GM12878 (cell line): ENCODE results near the gene WDFY1. TPM values are rescaled to one million over a fixed set of nuclear protein-coding genes. Genes with fewer than 3 reads are reported as not detected.

Source experiments
- ATAC-seq: fragments of 200-7000 bp; cut with Tn5 transposase; 3 replicates; pipeline ENCODE4 v1.9.1; 2020; ENCODE audit warnings: mild to moderate bottlenecking, moderate library complexity
- BruUV-seq: library from RNA; stranded (reverse); fragments of 400-500 nt; replicated peaks from 2 replicates; lab custom pipeline; 2021; lab: Mats Ljungman, UMichigan
- CTCF ChIA-PET: fragments of 300-600 bp; sonication (Branson Sonifier 250); formaldehyde crosslinking; extraction: SDS; loops from one replicate; lab custom pipeline; 2021; ENCODE audit warnings: inconsistent platforms; lab: Yijun Ruan, JAX
- POLR2A ChIA-PET: fragments of 350-600 bp; formaldehyde crosslinking; extraction: SDS; loops from one replicate; lab custom pipeline; 2021; ENCODE audit warnings: inconsistent platforms; lab: Charles Lee
- RAD21 ChIA-PET: fragments of 300-600 bp; sonication (Branson Sonifier 250); formaldehyde crosslinking; loops from one replicate; lab custom pipeline; 2023; ENCODE audit warnings: antibody characterized with exemption; ENCODE audit not compliant: unreplicated experiment; lab: Charles Lee
- SMC1A ChIA-PET: fragments of 300-600 bp; sonication (Branson Sonifier 250); formaldehyde crosslinking; loops from one replicate; lab custom pipeline; 2023; ENCODE audit not compliant: unreplicated experiment, uncharacterized antibody; lab: Charles Lee
- DNase-seq: peaks from one replicate; pipeline ENCODE4 v3.0.0-alpha.2; 2011; ENCODE audit warnings: low read depth, low spot score
- FAIRE-seq: peaks from 3 replicates; lab custom pipeline; 2011; peaks lifted over from hg19 to GRCh38; lab: Jason Lieb, UNC
- H2AFZ ChIP-seq: 2 replicates; pipeline ENCODE4 v1.6.0; 2011; ENCODE audit warnings: low read depth, low read length, control low read depth; ENCODE audit not compliant: control insufficient read depth
- H3K27ac ChIP-seq: 2 replicates; pipeline ENCODE4 v1.5.1; 2011; ENCODE audit warnings: control low read depth; ENCODE audit not compliant: control insufficient read depth, insufficient read depth
- H3K27me3 ChIP-seq, 2 experiments: replicated peaks in 1 of 2; 2 replicates each; pipeline versions ENCODE4 v1.6.0 to v1.6.1; 2011; ENCODE audit warnings: low read length in 1 of 2; ENCODE audit not compliant: control insufficient read depth in 2 of 2, insufficient read depth in 2 of 2
- H3K36me3 ChIP-seq, 2 experiments: 2 replicates each; pipeline ENCODE4 v1.5.1; 2011; ENCODE audit warnings: low read length in 1 of 2; ENCODE audit not compliant: control insufficient read depth in 2 of 2, insufficient read depth in 2 of 2
- H3K4me1 ChIP-seq: 2 replicates; pipeline ENCODE4 v1.6.1; 2011; ENCODE audit warnings: mild to moderate bottlenecking, low read length, moderate library complexity, mixed read lengths; ENCODE audit not compliant: control insufficient read depth, insufficient read depth
- H3K4me2 ChIP-seq: 2 replicates; pipeline ENCODE4 v1.6.0; 2011; ENCODE audit warnings: control low read depth; ENCODE audit not compliant: control insufficient read depth, insufficient read depth
- H3K4me3 ChIP-seq: fragments of 200-600 bp; sonication (generic); 2 replicates; pipeline ENCODE4 v1.5.1; 2016
- H3K79me2 ChIP-seq: 2 replicates; pipeline ENCODE4 v1.6.0; 2011; ENCODE audit warnings: low read length; ENCODE audit not compliant: control insufficient read depth, insufficient read depth
- H3K9ac ChIP-seq: 2 replicates; pipeline ENCODE4 v1.8.0; 2011; ENCODE audit warnings: low read length, control low read depth, mixed read lengths; ENCODE audit not compliant: control insufficient read depth, insufficient read depth
- H3K9me3 ChIP-seq: replicated peaks from 3 replicates; pipeline ENCODE4 v1.5.1; 2011; ENCODE audit warnings: mild to moderate bottlenecking, low read length; ENCODE audit not compliant: control insufficient read depth, insufficient read depth
- H4K20me1 ChIP-seq: 2 replicates; pipeline ENCODE4 v1.6.0; 2011; ENCODE audit not compliant: control insufficient read depth, insufficient read depth
- BACH1 ChIP-seq: fragments of 450-650 bp; IDR thresholded peaks from 2 replicates; pipeline ENCODE4 v1.6.1; 2017; ENCODE audit warnings: mild to moderate bottlenecking, borderline replicate concordance
- BRCA1 ChIP-seq: IDR thresholded peaks from 2 replicates; pipeline ENCODE4 v1.6.1; 2011; ENCODE audit warnings: low read depth, low read length, improper control_type of control experiment
- EED ChIP-seq: sonication (generic); IDR thresholded peaks from 2 replicates; pipeline ENCODE4 v1.6.1; 2016; ENCODE audit warnings: antibody characterized with exemption, low read depth
- KDM1A ChIP-seq: fragments of 200-600 bp; sonication (generic); IDR thresholded peaks from 2 replicates; pipeline ENCODE4 v1.6.1; 2016; ENCODE audit warnings: borderline replicate concordance
- KLF5 ChIP-seq: fragments of 450-650 bp; IDR thresholded peaks from 2 replicates; pipeline ENCODE4 v1.6.1; 2014; ENCODE audit warnings: mild to moderate bottlenecking; ENCODE audit not compliant: partially characterized antibody
- MEF2A ChIP-seq: IDR thresholded peaks from 2 replicates; pipeline ENCODE4 v1.6.1; 2011; ENCODE audit warnings: low read depth, mild to moderate bottlenecking, low read length, moderate library complexity; ENCODE audit not compliant: insufficient read depth
- MTA2 ChIP-seq: fragments of 450-650 bp; IDR thresholded peaks from 2 replicates; pipeline ENCODE4 v1.6.1; 2016; ENCODE audit warnings: low read depth, mild to moderate bottlenecking, moderate library complexity
- NR2C2 ChIP-seq: IDR thresholded peaks from 2 replicates; pipeline ENCODE4 v1.6.1; 2011; ENCODE audit warnings: borderline replicate concordance, low read depth; ENCODE audit not compliant: control insufficient read depth, insufficient read length
- SMAD5 ChIP-seq: IDR thresholded peaks from 2 replicates; pipeline ENCODE4 v1.6.1; 2016; ENCODE audit warnings: antibody characterized with exemption, low read depth
- SMC3 ChIP-seq: IDR thresholded peaks from 2 replicates; pipeline ENCODE4 v1.6.1; 2011; ENCODE audit warnings: low read length, improper control_type of control experiment, borderline replicate concordance
- STAT3 ChIP-seq: IDR thresholded peaks from 2 replicates; pipeline ENCODE4 v1.6.1; 2011; ENCODE audit warnings: low read depth, low read length, improper control_type of control experiment
- TBL1XR1 ChIP-seq: IDR thresholded peaks from 2 replicates; pipeline ENCODE4 v1.6.1; 2012; ENCODE audit warnings: low read depth, low read length, improper control_type of control experiment
- WGBS: methylation state at CpG from one replicate; pipeline ENCODE4 v1.1.6; 2016; ENCODE audit warnings: low lambda C conversion rate; ENCODE audit not compliant: insufficient replicate concordance, insufficient coverage; ENCODE audit errors: missing lambda C conversion rate; 5-methylcytosine and 5-hydroxymethylcytosine counted together
- in situ Hi-C: fragments of 300-500 bp; cut with MboI; formaldehyde crosslinking; loops from 9 replicates; pipeline ENCODE4 v1.14.3; 2018; ENCODE audit warnings: mixed read lengths
- intact Hi-C: fragments of 100-400 bp; cut with micrococcal nuclease; formaldehyde crosslinking; loops from one replicate; pipeline ENCODE4 v1.14.2; 2022; ENCODE audit not compliant: unreplicated experiment
- polyA plus RNA-seq, 11 experiments: library from polyadenylated mRNA; depleted of rRNA in 4 of 11; unstranded in 6 of 11; stranded (reverse) in 5 of 11; fragments of >200 nt; fragmentation: Nextera tagmentation in 4 of 11; fragmentation: Illumina TruSeq in 1 of 11; extraction: Ambion mirVana in 4 of 11; extraction: Trizol in 1 of 11; gene quantifications; 1 replicate in 1 of 11; 2 replicates in 10 of 11; pipeline versions ENCODE4 v1.2.1 to v1.2.3, GENCODE V29; 2011 to 2016; ENCODE audit warnings: inconsistent platforms in 2 of 11, missing spikeins in 2 of 11, low read depth in 1 of 11
- total RNA-seq, 4 experiments: library from RNA; depleted of rRNA in 3 of 4; stranded (reverse); fragments of >200 nt in 3 of 4; fragmentation: Illumina TruSeq in 1 of 4; extraction: Trizol in 1 of 4; gene quantifications; 2 replicates each; pipeline versions ENCODE4 v1.2.1 to v1.2.3, GENCODE V29; 2013 to 2021
- TF ChIP-seq, protein P1 (sequence below): IDR thresholded peaks from 2 replicates; pipeline ENCODE4 v1.6.1; 2012; ENCODE audit warnings: low read depth, low read length, improper control_type of control experiment
- TF ChIP-seq, protein P2 (sequence below): fragments of 450-650 bp; formaldehyde crosslinking; IDR thresholded peaks from 2 replicates; pipeline ENCODE4 v1.5.0; 2022; ENCODE audit warnings: mild to moderate bottlenecking, missing genetic modification characterization
- TF ChIP-seq, protein P3 (sequence below): fragments of 450-650 bp; formaldehyde crosslinking; IDR thresholded peaks from 2 replicates; pipeline ENCODE4 v1.4.0; 2022; ENCODE audit warnings: mild to moderate bottlenecking, moderate library complexity
- TF ChIP-seq, protein P4 (sequence below): fragments of 450-650 bp; IDR thresholded peaks from 2 replicates; pipeline ENCODE4 v1.6.1; 2016; ENCODE audit warnings: mild to moderate bottlenecking

Gene WDFY1
- total and polyA plus RNA-seq, 10 of the 15 experiments (the other 5 are each of a cell fraction or from before 2014, with no cell fraction given) = 2.9 to 28.1 (median 13.1) TPM

DNA sequence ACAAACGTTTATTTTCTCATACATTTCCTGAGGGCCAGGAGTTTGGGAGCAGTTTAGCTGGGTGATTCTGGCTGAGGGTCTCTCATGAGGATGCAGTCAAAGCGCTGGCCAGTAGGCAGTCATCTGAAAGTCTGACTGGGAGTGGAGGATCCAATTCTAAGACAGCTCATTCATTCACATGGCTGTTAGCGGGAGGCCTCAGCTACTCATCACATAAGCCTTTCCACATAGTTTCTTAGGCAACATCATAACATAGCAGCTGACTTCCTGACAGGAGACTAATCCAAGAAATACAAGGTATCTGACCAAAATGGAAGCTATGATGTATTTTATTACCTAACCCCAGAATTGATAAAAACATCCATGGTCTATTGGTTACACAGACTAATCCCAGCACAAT lies 9.3 kb upstream of the WDFY1 start:
- Histone ChIP-seq H3K4me1 (peaks cover 47% of the 10 kb centered on the region), H3K4me2 (no peak overlapping the region), H4K20me1 (no peaks in the 10 kb centered on the region), H3K4me3 (no peak overlapping the region), H3K27me3 (no peaks in the 10 kb centered on the region), H3K9ac (no peak overlapping the region), H3K36me3 (peaks cover 0 to 1% of the 10 kb centered on the region in 2 experiments; a peak in 1 of 4 replicates), H3K9me3 (no peaks in the 10 kb centered on the region), H3K79me2 (peaks cover 22% of the 10 kb centered on the region), H2AFZ (no peak overlapping the region), H3K27ac (no peak overlapping the region)
- RAD21 ChIA-PET = interaction anchor here (1.5 kb wide), 1 partner anchor 57 kb away, joined by 4 read pairs; no protein-coding TSS in a partner anchor
- DNase-seq = no peak
- 67% methylated on average over 3 of the region's 3 CpGs for WGBS
- CTCF ChIA-PET = interaction anchor here (2.9 to 4.8 kb wide), 2 partner anchors 9 to 15 kb away, joined by 15 to 48 read pairs; partner anchors contain the start of gene WDFY1
- no peak for FAIRE-seq
- ATAC-seq = no peak
- SMC1A ChIA-PET = interaction anchor here (1.0 to 1.7 kb wide), 7 partner anchors 9 to 191 kb away, joined by 3 to 7 read pairs (median 4); no protein-coding TSS in a partner anchor
- TF ChIP-seq, protein P1, sequence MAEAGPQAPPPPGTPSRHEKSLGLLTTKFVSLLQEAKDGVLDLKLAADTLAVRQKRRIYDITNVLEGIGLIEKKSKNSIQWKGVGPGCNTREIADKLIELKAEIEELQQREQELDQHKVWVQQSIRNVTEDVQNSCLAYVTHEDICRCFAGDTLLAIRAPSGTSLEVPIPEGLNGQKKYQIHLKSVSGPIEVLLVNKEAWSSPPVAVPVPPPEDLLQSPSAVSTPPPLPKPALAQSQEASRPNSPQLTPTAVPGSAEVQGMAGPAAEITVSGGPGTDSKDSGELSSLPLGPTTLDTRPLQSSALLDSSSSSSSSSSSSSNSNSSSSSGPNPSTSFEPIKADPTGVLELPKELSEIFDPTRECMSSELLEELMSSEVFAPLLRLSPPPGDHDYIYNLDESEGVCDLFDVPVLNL = no peak
- no peak for TF ChIP-seq STAT3
- no peak for TF ChIP-seq TBL1XR1
- no peak for TF ChIP-seq BACH1
- TF ChIP-seq MEF2A = no peak
- TF ChIP-seq KDM1A = no peak
- no peak for TF ChIP-seq MTA2
- no peak for TF ChIP-seq SMAD5
- no peak for TF ChIP-seq BRCA1
- TF ChIP-seq NR2C2 = no peak
- TF ChIP-seq, protein P2, sequence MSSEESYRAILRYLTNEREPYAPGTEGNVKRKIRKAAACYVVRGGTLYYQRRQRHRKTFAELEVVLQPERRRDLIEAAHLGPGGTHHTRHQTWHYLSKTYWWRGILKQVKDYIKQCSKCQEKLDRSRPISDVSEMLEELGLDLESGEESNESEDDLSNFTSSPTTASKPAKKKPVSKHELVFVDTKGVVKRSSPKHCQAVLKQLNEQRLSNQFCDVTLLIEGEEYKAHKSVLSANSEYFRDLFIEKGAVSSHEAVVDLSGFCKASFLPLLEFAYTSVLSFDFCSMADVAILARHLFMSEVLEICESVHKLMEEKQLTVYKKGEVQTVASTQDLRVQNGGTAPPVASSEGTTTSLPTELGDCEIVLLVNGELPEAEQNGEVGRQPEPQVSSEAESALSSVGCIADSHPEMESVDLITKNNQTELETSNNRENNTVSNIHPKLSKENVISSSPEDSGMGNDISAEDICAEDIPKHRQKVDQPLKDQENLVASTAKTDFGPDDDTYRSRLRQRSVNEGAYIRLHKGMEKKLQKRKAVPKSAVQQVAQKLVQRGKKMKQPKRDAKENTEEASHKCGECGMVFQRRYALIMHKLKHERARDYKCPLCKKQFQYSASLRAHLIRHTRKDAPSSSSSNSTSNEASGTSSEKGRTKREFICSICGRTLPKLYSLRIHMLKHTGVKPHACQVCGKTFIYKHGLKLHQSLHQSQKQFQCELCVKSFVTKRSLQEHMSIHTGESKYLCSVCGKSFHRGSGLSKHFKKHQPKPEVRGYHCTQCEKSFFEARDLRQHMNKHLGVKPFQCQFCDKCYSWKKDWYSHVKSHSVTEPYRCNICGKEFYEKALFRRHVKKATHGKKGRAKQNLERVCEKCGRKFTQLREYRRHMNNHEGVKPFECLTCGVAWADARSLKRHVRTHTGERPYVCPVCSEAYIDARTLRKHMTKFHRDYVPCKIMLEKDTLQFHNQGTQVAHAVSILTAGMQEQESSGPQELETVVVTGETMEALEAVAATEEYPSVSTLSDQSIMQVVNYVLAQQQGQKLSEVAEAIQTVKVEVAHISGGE = no peak
- TF ChIP-seq, protein P3, sequence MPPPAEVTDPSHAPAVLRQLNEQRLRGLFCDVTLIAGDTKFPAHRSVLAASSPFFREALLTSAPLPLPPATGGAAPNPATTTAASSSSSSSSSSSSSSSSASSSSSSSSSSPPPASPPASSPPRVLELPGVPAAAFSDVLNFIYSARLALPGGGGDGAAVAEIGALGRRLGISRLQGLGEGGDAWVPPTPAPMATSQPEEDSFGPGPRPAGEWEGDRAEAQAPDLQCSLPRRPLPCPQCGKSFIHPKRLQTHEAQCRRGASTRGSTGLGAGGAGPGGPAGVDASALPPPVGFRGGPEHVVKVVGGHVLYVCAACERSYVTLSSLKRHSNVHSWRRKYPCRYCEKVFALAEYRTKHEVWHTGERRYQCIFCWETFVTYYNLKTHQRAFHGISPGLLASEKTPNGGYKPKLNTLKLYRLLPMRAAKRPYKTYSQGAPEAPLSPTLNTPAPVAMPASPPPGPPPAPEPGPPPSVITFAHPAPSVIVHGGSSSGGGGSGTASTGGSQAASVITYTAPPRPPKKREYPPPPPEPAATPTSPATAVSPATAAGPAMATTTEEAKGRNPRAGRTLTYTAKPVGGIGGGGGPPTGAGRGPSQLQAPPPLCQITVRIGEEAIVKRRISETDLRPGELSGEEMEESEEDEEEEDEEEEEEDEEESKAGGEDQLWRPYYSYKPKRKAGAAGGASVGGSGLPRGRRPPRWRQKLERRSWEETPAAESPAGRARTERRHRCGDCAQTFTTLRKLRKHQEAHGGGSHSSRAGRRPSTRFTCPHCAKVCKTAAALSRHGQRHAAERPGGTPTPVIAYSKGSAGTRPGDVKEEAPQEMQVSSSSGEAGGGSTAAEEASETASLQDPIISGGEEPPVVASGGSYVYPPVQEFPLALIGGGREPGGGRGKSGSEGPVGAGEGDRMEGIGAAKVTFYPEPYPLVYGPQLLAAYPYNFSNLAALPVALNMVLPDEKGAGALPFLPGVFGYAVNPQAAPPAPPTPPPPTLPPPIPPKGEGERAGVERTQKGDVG (CRISPR knock-in tag) = no peak
- TF ChIP-seq KLF5 = no peak
- TF ChIP-seq EED = no peak
- TF ChIP-seq, protein P4, sequence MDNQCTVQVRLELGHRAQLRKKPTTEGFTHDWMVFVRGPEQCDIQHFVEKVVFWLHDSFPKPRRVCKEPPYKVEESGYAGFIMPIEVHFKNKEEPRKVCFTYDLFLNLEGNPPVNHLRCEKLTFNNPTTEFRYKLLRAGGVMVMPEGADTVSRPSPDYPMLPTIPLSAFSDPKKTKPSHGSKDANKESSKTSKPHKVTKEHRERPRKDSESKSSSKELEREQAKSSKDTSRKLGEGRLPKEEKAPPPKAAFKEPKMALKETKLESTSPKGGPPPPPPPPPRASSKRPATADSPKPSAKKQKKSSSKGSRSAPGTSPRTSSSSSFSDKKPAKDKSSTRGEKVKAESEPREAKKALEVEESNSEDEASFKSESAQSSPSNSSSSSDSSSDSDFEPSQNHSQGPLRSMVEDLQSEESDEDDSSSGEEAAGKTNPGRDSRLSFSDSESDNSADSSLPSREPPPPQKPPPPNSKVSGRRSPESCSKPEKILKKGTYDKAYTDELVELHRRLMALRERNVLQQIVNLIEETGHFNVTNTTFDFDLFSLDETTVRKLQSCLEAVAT = no peak
- no peak for TF ChIP-seq SMC3
- intact Hi-C loops (no loop called here), in situ Hi-C loops (loop anchor here (10.0 kb wide), 1 partner anchor 630 kb away; the partner anchor contains the start of gene CUL3)
- no TSS peak for BruUV-seq
- POLR2A ChIA-PET = interaction anchor here (0.5 to 2.5 kb wide), 3 partner anchors 9 to 1915 kb away, joined by 4 to 8 read pairs (median 7); partner anchors contain the start of gene WDFY1
